T1000 (cell line): ENCODE results near the gene SUPT3H.

Experiments used
- DNase-seq: peaks from one replicate; lab custom pipeline; 2025; ENCODE audit warnings: mixed read lengths; lab: John Stamatoyannopoulos, UW

Gene SUPT3H

GRCh38 chr6:44789061-44789460 lies 588.7 kb downstream of the SUPT3H start:
- DNase-seq = no peak

GRCh38 chr6:44788387-44788981 lies 589.2 kb downstream of the SUPT3H start:
- no peak for DNase-seq

DNA sequence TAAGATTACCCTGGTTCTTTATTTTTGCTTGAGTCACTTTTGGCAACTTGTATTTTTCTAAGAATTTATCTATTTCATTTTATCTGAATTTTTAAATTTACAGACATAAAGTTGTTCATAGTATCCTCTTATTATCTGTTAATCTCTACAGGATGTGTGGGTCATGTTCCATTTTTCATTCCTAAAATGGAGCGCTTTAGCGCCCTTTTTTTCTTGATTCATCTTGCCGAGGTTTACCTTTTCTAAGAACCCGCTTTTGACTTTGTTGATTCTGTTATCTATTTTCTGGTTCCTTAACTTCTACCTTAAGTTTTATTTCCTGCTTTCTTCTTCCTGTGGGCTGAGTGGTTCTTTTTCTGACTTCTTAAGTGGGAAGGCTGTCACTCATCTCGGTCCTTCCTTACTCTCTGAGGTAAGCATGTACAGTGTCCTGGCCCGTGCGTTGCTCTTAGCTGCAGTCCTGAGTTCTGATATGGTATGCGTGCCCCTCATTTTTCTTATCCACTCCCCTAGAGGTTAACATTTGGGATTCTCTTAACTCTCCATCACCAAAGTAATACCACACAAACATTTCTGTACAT lies 590.4 kb downstream of the SUPT3H start:
- DNase-seq = no peak

DNA sequence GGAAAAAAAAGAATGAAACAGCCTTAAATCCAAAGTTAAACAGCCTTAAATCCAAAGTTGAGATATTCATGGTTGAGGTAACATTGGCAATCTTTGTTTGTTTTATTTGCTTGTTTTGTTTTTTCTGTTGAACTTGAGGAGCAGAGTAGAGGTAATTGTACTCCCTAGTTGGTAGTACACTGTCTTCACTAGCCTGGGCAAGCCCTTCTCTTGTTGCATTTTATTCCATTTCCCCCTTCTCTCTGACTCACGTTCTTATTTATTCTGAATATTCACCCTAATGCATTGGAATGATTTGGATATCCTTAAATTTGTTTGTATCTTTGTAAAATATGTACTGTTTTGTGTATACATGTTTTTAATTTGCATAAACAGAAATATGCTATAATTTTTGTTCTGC lies 592.6 kb downstream of the SUPT3H start:
- DNase-seq = no peak

DNA sequence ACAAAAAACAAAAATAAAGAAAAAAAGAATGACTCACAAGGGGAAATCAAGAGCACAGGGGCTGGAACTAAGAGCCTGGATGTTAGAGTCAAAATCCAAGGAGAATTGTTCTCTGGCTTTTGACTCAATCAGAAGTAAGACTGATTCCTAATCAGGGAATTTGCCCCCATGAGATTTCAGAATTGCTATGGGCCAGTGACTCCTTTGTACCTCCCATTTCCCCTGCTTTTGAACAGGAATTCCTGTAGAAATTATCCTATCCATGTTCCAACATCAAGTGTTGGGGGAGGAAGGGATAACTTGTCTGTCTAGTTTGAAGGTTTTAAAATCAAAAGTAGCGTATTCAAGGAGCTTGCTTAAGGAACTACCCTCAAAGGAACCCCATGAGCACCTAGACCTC lies 593.5 kb downstream of the SUPT3H start:
- DNase-seq = no peak

GRCh38 chr6:44782892-44783291 lies 594.8 kb downstream of the SUPT3H start:
- no peak for DNase-seq

- DNase-seq = no peak
Observed at GRCh38 chr6:44781912-44782597, 595.7 kb downstream of the SUPT3H start.

DNA sequence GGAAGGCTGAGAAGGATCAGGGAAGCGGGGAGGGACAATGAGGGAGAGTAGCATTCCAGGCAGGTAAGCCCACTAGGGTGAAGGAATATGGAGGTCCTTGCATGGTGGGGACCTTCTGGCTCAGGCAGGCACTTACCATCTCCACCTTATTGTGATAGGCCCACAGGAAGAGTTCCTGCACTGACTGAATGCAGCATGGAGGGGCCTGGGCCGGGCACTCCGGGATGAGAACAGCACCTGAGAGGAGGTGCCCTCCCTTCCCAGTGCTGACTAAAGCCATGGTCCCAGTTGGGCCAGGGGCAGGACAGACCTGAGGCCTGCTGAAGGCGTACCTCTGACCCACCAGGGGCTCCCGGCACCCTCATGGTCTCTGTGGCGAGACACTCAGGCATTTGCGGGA lies 597.6 kb downstream of the SUPT3H start:
- no peak for DNase-seq

GRCh38 chr6:44779130-44779826 lies 598.5 kb downstream of the SUPT3H start:
- DNase-seq = no peak
